GM21367 (cell line): ENCODE measurements around the gene BTAF1.

Experiments
- ATAC-seq: cut with Tn5 transposase; IDR thresholded peaks from one replicate; pipeline ENCODE4 v1.9.1; 2021; ENCODE audit not compliant: unreplicated experiment

Gene BTAF1

DNA sequence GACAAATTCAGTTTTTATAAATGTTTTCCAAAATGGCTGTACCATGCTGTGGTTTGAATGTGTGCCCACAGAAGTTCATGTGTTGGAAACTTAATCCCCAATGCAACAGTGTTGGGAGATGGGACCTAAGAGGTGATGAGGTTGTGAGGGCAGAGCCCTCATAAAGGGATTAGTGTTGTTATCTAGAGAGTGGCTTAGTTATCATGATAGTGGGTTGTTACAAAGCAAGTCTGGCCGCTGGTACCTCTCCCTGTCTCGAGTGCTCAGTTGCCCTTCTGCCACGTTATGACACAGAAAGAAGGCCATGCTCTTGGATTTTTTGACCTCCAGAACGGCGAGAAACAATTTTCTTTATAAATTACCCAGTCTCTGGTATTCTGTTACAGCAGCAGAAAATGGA lies 119.0 kb downstream of the BTAF1 start:
- ATAC-seq: no peak

DNA sequence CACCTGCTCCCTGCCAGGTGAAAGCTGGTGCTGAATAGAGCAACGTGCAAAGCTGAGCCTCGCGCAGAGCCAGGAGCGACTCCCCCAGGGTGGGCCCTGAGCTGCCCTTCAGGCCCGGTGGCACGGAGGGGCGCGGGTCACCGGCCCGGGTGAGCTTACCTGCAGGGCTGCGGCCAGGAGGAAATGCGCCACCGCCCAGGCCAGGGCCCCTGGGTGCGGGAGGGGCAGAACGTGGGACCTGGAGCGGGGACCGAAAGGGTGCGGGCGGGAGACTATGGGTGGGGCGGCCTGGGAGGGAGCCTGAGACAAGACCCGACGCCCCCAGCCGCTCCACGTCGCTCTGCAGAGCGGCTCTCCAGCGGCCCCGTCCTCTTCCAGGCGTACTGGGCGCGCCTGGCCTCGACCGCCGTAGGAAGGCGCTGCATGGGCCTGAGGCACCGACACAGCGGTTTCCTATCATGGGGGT lies 122.1 kb downstream of the BTAF1 start:
- ATAC-seq: no peak

DNA sequence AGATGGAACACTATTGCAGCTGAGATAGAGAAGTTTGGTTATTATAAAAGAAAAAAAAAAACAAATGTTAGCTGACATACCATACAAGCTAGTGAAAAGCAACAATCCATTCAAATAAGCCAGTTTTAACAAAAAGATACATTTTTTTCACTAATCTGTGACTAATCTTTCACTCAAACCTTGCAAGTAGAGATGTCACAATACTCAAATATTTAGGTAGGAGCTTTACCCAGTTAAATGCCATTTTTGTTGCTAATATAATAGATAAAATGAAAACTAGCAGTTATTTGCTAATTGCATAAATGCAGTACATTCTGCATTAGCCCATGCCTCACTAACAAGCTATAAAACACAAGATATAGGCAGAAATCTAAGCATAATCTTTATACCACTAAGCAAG lies 123.6 kb downstream of the BTAF1 start:
- ATAC-seq: no peak

DNA sequence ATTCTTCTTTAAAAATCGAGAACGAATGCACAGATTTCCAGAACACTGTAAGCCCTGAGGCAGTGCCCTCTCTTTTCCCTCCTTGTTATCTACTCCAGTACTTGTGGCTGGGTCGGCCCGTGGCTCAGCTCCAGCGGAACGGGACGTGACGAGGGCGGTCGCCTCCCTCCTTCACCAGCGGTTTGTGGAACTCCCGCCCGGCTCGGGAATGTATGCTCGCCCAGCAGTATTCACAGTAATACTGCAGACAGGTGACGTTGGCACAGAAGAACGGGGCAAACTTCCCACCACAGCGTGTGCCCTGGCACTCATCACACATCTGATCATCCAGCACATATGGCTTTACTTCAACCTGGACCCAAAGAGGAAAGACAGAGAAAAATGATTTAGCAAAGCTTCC lies 128.5 kb downstream of the BTAF1 start:
- ATAC-seq: no peak

DNA sequence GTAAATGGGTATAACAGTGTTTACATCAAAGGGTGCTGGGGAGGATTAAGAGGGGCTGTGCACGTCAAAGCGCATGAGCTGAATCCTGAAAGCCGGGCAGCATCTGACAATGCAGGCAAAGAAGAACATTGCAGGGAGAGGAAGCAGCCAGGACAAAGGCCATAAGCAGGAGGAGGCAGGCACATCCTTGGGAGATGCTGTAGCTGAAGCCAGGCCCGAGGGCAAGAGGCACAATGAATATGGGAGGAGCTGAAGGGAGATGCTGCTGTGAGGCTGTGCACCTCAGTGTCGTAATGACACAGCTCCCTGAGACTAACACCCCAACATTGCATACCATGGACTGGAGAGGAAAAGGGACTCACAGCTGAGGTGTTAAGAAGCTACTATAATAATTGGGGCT lies 129.2 kb downstream of the BTAF1 start:
- no peak for ATAC-seq

DNA sequence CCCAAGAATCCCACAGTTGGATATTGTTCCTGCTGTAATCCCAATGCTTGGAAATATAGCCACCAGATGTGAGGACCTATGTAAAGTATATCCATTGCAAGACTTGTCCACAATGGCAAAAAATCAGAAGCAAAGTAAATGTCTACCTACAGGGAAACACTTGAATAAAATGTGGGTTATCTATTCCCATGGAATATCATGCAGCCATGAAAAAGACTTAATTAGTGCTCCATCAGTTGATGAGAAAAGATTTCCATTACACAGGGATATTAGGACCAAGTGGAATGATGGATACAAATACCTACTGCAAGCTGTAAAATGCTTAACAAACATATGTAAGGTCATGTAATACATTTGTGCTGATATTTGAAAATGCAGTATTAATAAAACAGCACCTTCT lies 131.2 kb downstream of the BTAF1 start:
- ATAC-seq: no peak

DNA sequence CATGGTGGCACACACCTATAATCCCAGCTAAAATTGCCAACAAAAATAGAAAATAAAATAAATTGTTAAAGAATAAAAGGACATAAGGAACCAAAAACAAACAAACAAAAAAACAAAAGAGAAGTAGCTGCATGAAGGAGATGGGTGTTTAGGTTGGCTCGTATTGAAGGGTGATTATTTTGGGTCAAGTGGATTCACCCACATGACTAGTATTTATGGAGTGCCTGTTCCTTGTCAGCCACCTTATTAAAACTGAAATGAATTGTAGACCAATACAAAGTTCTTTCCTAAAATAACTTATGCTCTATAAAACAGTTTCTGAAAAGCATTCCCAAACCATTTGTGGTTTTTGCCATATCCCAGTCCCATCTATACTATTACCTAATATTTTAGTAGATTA lies 138.7 kb downstream of the BTAF1 start:
- ATAC-seq: no peak

DNA sequence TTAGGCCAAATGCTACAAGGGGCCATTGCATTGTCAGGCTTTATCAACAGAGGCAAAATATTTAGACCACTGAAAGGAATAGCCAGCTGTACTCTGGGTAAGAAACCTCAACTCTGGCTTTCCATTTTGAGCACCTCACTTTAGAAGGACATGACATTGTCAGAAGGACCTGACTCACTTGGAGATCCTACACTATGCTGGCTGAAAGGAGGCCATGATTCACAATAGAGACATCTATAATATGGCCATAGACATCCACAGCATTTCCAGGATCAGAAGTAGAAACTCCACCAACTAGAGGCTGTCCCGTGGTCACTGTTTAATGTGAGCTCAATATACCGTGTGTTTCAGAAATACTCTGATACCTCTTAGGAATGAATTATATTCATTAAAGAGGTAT lies 140.9 kb downstream of the BTAF1 start:
- no peak for ATAC-seq

DNA sequence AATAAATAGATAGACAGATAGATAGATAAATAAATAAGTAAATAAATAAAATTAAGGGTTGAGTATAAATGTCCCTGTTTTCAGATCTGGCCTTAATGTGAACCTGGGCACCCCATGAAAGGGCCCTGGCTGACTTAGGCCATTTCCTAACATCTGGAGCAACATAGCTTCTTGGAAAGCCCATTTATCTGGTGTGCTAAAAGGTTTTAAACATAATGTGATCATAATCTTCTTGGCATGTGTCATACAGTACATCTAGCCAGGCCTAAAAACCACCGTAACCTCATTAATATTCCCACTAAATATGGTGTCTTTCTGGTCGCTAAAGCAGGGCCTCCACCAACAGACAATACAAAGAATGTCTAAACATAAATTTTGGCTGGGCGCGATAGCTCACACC lies 142.8 kb downstream of the BTAF1 start:
- ATAC-seq: no peak

DNA sequence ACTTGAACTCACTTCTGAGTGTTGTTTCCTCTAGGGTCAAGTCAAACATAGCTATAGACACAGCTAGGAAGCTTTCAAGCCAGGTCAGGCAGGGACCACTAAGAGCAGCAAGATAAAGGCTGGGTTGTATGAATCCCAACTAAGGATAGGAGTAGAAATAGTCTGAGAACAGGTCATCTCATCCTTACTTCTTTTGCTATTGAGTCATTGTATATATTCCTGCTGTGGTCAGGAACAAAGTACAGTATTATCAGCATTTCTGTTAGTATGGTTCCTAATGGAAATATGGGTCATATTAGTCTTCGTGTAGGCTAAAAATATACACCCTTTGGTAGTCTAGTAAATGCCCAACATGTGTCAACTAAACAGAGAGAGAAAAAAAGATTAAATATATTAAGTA lies 145.3 kb downstream of the BTAF1 start:
- ATAC-seq: no peak

DNA sequence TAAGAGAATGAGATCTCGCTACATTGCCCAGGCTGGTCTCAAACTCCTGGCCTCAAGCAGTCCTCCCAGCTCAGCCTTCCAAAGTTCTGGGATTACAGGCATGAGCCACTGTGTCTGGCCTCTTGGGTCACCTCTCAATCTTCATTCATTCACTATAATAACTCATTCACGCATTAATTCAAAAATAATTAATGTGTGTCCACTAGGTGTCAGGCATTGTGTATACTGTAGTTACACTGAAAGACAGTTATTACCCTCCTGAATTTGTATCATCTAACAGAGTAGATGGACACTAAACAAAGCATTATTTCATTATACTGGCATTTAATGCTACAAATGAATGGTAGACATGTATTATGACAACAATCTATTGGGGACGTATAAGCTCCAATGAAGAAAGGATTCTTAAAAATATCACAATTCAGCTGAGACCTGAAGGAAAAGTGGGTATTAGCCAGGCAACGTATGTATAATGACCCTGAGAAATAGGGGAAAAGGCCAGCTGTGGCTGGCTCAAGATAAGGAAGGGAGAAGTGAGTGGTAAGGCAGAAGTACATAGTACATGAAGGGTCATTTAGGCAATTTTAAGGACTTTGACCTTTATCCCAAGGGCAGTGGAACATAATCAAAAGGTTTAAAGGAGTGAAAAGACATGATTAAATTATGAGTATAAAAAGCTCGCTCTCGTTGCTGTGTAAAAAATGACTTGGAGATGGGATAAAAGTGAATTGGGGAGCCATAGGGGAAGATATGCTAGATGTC lies 150.7 kb downstream of the BTAF1 start:
- no peak for ATAC-seq

DNA sequence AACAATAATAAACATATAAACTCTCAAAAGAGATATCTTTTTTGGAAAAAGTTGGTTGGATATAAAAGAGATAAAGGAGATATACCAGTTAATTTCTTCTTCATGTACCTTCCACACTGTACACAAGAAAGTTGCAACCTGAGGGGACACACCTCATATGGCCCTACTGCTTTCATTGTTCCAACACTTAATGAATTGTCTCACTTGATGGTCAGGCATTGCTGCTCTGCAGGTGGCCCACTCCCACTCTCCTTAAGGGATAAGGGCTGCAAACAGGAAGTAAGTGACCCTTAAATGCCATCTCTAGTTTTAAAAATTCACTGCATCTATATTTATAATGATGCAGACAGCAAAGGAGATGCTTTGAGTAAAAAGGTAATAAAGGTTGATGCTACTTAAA lies 152.3 kb downstream of the BTAF1 start:
- ATAC-seq: no peak

DNA sequence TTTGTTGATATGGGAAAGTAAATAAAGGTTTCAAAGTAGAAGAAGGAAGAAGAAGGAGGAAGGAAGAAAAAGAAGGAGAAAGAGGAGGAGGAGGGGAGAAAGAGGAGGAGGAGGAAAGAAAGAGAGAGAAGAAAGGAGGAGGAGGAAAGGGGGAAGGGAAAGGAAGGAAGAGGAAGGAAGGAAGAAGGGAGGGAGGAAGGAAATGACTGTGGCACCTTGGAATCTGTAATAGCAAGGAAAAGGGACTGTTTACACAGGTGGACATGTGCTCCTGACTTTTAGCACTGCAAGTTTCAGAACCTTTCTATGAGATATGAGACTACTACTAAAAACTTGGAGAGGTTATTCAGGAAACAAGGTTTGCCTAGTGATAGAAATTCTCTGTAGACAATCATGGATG lies 153.2 kb downstream of the BTAF1 start:
- ATAC-seq: no peak

DNA sequence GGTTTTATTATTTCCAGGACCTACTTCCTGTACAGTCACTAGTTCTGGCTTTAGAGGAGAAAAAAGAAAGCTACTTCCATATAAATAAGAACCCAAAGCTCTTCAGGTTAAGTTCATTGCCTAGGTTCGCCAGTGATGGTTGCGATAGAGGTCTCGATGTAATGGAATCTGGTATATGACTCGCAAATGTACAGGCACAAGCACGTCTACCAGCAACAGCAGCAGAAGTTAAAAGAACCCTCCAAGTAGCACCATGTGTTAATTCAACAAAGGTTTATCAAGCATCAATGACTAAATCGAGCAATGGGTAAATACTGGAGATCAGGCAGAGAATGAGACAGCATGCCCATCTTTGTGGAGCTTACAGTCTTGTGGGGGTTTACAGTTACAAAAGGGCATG lies 155.4 kb downstream of the BTAF1 start:
- ATAC-seq: no peak
